ENCODE measurements around the gene MRPS22. TPM values are rescaled to one million over a fixed set of nuclear protein-coding genes. Genes with fewer than 3 reads are reported as not detected.

MRPS22 gene
- total and polyA plus RNA-seq, 2 of the 8 experiments (the other 6 are each of a cell fraction or from before 2014, with no cell fraction given) = 28.3 to 45.8 TPM

DNA sequence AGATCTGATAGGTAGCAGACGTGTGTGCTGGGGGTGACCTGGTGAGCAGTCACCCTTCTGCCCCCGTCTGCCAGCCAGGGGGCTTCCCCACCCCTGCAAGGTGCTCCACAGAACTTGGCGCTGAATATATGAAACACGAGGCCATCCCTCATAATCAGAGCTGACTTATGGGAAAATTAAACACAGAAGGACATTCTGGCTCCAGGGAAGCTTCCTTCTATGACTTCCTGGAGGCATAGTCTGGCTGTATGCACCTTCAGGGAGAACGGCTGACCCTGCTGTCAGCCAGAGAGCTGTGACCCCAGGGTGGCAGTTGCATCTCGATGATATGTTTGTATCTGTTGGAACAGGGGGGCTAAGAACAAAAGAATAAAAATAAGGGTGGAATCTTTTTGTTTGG lies 26.6 kb upstream of the MRPS22 start:
- Histone ChIP-seq H3K14ac (ENCODE audit: insufficient read length) (no peak overlapping the region), H2BK5ac (ENCODE audit: low read depth, low read length) (no peak overlapping the region), H3K27ac (ENCODE audit: low read depth, low read length) (no peak overlapping the region), H2BK15ac (ENCODE audit: low read length) (no peak overlapping the region), H3K79me2 (ENCODE audit: control insufficient read depth in 1 of 2, insufficient read depth in 2 of 2, low read length in 2 of 2) (no peaks in the 10 kb centered on the region), H3K4me3 (ENCODE audit: extremely low read depth in 1 of 4, insufficient read depth in 2 of 4, low read depth in 3 of 4, low read length in 4 of 4) (no peak overlapping the region), H3K9me3 (ENCODE audit: insufficient read depth in 2 of 2, low read depth in 1 of 2, low read length in 1 of 2) (no peaks in the 10 kb centered on the region), H3K18ac (ENCODE audit: extremely low read depth, low read length) (no peak overlapping the region), H4K20me1 (replicated peaks in 1 of 2; ENCODE audit: control insufficient read depth in 1 of 2, insufficient read depth in 2 of 2, low read length in 2 of 2) (no peaks in the 10 kb centered on the region), H3K23me2 (ENCODE audit: low read depth, low read length) (no peaks in the 10 kb centered on the region; the same call in 1 of the 2 replicates), H3K4me2 (ENCODE audit: insufficient read depth in 1 of 2, low read depth in 2 of 2, low read length in 2 of 2) (no peak overlapping the region), H3K4me1 (replicated peaks in 1 of 4; ENCODE audit: control insufficient read depth in 3 of 4, insufficient read depth in 4 of 4, low read length in 3 of 4) (peaks cover 0 to 3% (median 2%) of the 10 kb centered on the region in 4 experiments; a peak in 5 of 7 replicates), H3K36me3 (ENCODE audit: control insufficient read depth in 2 of 4, insufficient read depth in 4 of 4, low read length in 3 of 4) (no peaks in the 10 kb centered on the region), H3K27me3 (replicated peaks in 1 of 4; ENCODE audit: control insufficient read depth in 3 of 4, extremely low read depth in 1 of 4, insufficient read depth in 3 of 4, low read length in 3 of 4) (no peaks in the 10 kb centered on the region), H2AK5ac (ENCODE audit: low read depth, low read length) (no peak overlapping the region), H2BK20ac (ENCODE audit: low read length) (no peak overlapping the region), H3K79me1 (ENCODE audit: low read depth, low read length) (no peaks in the 10 kb centered on the region), H2BK12ac (ENCODE audit: low read depth, low read length) (no peak overlapping the region), H2BK120ac (replicated peaks; ENCODE audit: low read depth, low read length) (no peak overlapping the region), H3K9ac (replicated peaks in 1 of 4; ENCODE audit: extremely low read depth in 1 of 4, low read depth in 3 of 4, low read length in 3 of 4) (no peak overlapping the region), H3K4ac (replicated peaks; ENCODE audit: insufficient read length, low read depth, low read length) (no peak overlapping the region), H2AFZ (ENCODE audit: low read length) (no peak overlapping the region), H4K5ac (ENCODE audit: insufficient read length, low read depth, low read length) (no peak overlapping the region), H4K91ac (replicated peaks; ENCODE audit: insufficient read length, low read length) (no peak overlapping the region), H4K8ac (ENCODE audit: extremely low read depth, insufficient read depth, low read length) (no peak overlapping the region), H3K23ac (ENCODE audit: insufficient read length) (no peak overlapping the region), H3K56ac (replicated peaks; ENCODE audit: insufficient read length, low read depth, low read length) (no peak overlapping the region)
- 87% methylated on average over 6 of the region's 6 CpGs; no CpG with 5 or more reads in 1 of the 2 experiments for WGBS, 2 experiments (ENCODE audit: extremely low coverage in 1 of 2, insufficient coverage in 1 of 2, insufficient read length in 1 of 2, insufficient replicate concordance in 2 of 2, low coverage in 1 of 2, low lambda C conversion rate in 2 of 2, missing lambda C conversion rate in 1 of 2)
- TF ChIP-seq, protein P1, sequence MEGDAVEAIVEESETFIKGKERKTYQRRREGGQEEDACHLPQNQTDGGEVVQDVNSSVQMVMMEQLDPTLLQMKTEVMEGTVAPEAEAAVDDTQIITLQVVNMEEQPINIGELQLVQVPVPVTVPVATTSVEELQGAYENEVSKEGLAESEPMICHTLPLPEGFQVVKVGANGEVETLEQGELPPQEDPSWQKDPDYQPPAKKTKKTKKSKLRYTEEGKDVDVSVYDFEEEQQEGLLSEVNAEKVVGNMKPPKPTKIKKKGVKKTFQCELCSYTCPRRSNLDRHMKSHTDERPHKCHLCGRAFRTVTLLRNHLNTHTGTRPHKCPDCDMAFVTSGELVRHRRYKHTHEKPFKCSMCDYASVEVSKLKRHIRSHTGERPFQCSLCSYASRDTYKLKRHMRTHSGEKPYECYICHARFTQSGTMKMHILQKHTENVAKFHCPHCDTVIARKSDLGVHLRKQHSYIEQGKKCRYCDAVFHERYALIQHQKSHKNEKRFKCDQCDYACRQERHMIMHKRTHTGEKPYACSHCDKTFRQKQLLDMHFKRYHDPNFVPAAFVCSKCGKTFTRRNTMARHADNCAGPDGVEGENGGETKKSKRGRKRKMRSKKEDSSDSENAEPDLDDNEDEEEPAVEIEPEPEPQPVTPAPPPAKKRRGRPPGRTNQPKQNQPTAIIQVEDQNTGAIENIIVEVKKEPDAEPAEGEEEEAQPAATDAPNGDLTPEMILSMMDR (IDR thresholded peaks at IDR 0.05; ENCODE audit: control extremely low read depth in 1 of 3, insufficient read depth in 1 of 3, low read depth in 1 of 3, low read length in 3 of 3) = no peak
- TF ChIP-seq SP1 (IDR thresholded peaks at IDR 0.05; ENCODE audit: low read depth, low read length) (no peak), JUN (IDR thresholded peaks at IDR 0.05; ENCODE audit: low read depth, low read length) (no peak), RFX5 (IDR thresholded peaks at IDR 0.05; ENCODE audit: borderline replicate concordance, low read depth, low read length) (no peak), SAP30 (IDR thresholded peaks at IDR 0.05; ENCODE audit: insufficient read depth, insufficient replicate concordance, low read length) (no peak), SIN3A (conservative IDR thresholded peaks at IDR 0.05 in 1 of 2, IDR thresholded peaks at IDR 0.05 in 1 of 2; ENCODE audit: low read depth in 1 of 2, low read length in 2 of 2) (no peak), RXRA (IDR thresholded peaks at IDR 0.05; ENCODE audit: insufficient read depth, low read depth, low read length) (no peak), GABPA (IDR thresholded peaks at IDR 0.05; ENCODE audit: borderline replicate concordance, insufficient read depth, low read length) (no peak)
- TF ChIP-seq, protein P2, sequence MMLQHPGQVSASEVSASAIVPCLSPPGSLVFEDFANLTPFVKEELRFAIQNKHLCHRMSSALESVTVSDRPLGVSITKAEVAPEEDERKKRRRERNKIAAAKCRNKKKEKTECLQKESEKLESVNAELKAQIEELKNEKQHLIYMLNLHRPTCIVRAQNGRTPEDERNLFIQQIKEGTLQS (IDR thresholded peaks at IDR 0.05; ENCODE audit: insufficient read depth, low read depth, low read length) = no peak
- POLR2A ChIA-PET (ENCODE audit: partially characterized antibody) = no interaction called here
- FAIRE-seq = no peak
- no peak for DNase-seq (ENCODE audit: low read depth in 1 of 2, low spot score in 2 of 2)
- CTCF ChIA-PET (ENCODE audit: partially characterized antibody) = interaction anchor here (1.6 to 8.6 kb wide), 5 partner anchors 12 to 394 kb away, joined by 3 to 103 read pairs (median 39); no protein-coding TSS in a partner anchor

All from H1 (cell line).